Measurements from ENCODE around the gene PRKCH. TPM values are rescaled to one million over a fixed set of nuclear protein-coding genes. Genes with fewer than 3 reads are reported as not detected.

Gene PRKCH
- total RNA-seq, 4 donors from 2014 or later: 17.9 to 28.7 (median 25.0) TPM

GRCh38 chr14:61495809-61496208 lies 174.4 kb downstream of the PRKCH start:
- 92 to 98% methylated on average over 5 of the region's 5 CpGs for WGBS, 2 donors (ENCODE audit: low coverage in 1 of 2)
- Histone ChIP-seq H3K9me3 (no peaks in the 10 kb centered on the region), H3K27me3 (no peaks in the 10 kb centered on the region), H3K4me1 (peaks cover 0 to 21% (median 5%) of the 10 kb centered on the region in 3 donors), H3K4me3 (no peak overlapping the region), H3K36me3 (no peaks in the 10 kb centered on the region), H3K27ac (no peak overlapping the region)
- TF ChIP-seq CTCF (IDR thresholded peaks at IDR 0.05): no peak
- no peak for TF ChIP-seq EP300 (IDR thresholded peaks at IDR 0.05)
- no peak for TF ChIP-seq POLR2A (IDR thresholded peaks at IDR 0.05)
- TF ChIP-seq POLR2AphosphoS5 (IDR thresholded peaks at IDR 0.05): no peak
- ATAC-seq: no peak

- Histone ChIP-seq H3K36me3 (no peaks in the 10 kb centered on the region), H3K27me3 (no peaks in the 10 kb centered on the region), H3K27ac (no peak overlapping the region), H3K4me1 (peaks cover 5 to 26% (median 5%) of the 10 kb centered on the region in 3 donors), H3K9me3 (no peaks in the 10 kb centered on the region), H3K4me3 (no peak overlapping the region)
- no peak for TF ChIP-seq CTCF (IDR thresholded peaks at IDR 0.05)
- no peak for TF ChIP-seq POLR2A (IDR thresholded peaks at IDR 0.05)
- no peak for TF ChIP-seq POLR2AphosphoS5 (IDR thresholded peaks at IDR 0.05)
- TF ChIP-seq EP300 (IDR thresholded peaks at IDR 0.05): no peak
- WGBS, 2 donors (ENCODE audit: low coverage in 1 of 2): 27 to 50% methylated on average over 1 to 3 of the region's 3 CpGs
- no peak for ATAC-seq
Measured at GRCh38 chr14:61498303-61498702, 176.9 kb downstream of the PRKCH start.

GRCh38 chr14:61498811-61499210 lies 177.4 kb downstream of the PRKCH start:
- no peaks in the 10 kb centered on the region for H3K9me3 ChIP-seq
- peaks cover 5 to 31% (median 5%) of the 10 kb centered on the region in 3 donors for H3K4me1 ChIP-seq
- H3K27me3 ChIP-seq: no peaks in the 10 kb centered on the region
- ATAC-seq: peak; percentile 51
- no peaks in the 10 kb centered on the region for H3K36me3 ChIP-seq
- peak overlapping the region in 1 of 4 donors; percentile 5 for H3K27ac ChIP-seq
- 47 to 57% methylated on average over 4 to 5 of the region's 6 CpGs for WGBS, 2 donors (ENCODE audit: low coverage in 1 of 2)
- no peak overlapping the region for H3K4me3 ChIP-seq
- TF ChIP-seq CTCF (IDR thresholded peaks at IDR 0.05): no peak
- peak; percentile 55 for TF ChIP-seq POLR2AphosphoS5 (IDR thresholded peaks at IDR 0.05)

- 99 to 100% methylated on average over 5 to 7 of the region's 7 CpGs for WGBS, 2 donors (ENCODE audit: low coverage in 1 of 2)
- Histone ChIP-seq H3K9me3 (no peaks in the 10 kb centered on the region), H3K27ac (no peak overlapping the region), H3K36me3 (no peaks in the 10 kb centered on the region), H3K4me1 (peaks cover 5 to 34% (median 5%) of the 10 kb centered on the region in 3 donors), H3K27me3 (no peaks in the 10 kb centered on the region), H3K4me3 (no peak overlapping the region)
- no peak for ATAC-seq
- TF ChIP-seq POLR2AphosphoS5 (IDR thresholded peaks at IDR 0.05) (no peak), EP300 (IDR thresholded peaks at IDR 0.05) (no peak), POLR2A (IDR thresholded peaks at IDR 0.05) (no peak), CTCF (IDR thresholded peaks at IDR 0.05) (no peak)
Measured at GRCh38 chr14:61499991-61500390, 178.6 kb downstream of the PRKCH start.

GRCh38 chr14:61501714-61502458 lies 180.5 kb downstream of the PRKCH start:
- peaks cover 5 to 34% (median 5%) of the 10 kb centered on the region in 3 donors for H3K4me1 ChIP-seq
- H3K27ac ChIP-seq: peak overlapping the region in 1 of 4 donors; percentile 63
- H3K4me3 ChIP-seq: no peak overlapping the region
- no peaks in the 10 kb centered on the region for H3K9me3 ChIP-seq
- TF ChIP-seq EP300 (IDR thresholded peaks at IDR 0.05) (no peak), POLR2AphosphoS5 (IDR thresholded peaks at IDR 0.05) (no peak), CTCF (IDR thresholded peaks at IDR 0.05) (no peak), POLR2A (IDR thresholded peaks at IDR 0.05) (no peak)
- no peak for ATAC-seq
- 76 to 82% methylated on average over 4 to 6 of the region's 6 CpGs for WGBS, 2 donors (ENCODE audit: low coverage in 1 of 2)
- H3K27me3 ChIP-seq: no peaks in the 10 kb centered on the region
- H3K36me3 ChIP-seq: no peaks in the 10 kb centered on the region
